Measurements from ENCODE around the gene AKIP1. TPM values are rescaled to one million over a fixed set of nuclear protein-coding genes. Genes with fewer than 3 reads are reported as not detected.

AKIP1 gene
- total RNA-seq, 1 experiment from 2014 or later, result 30.3 TPM

- Histone ChIP-seq H3K9me2 (ENCODE audit: insufficient read depth) (no peaks in the 10 kb centered on the region), H3K79me2 (ENCODE audit: insufficient read depth, low read length) (no peaks in the 10 kb centered on the region), H3K36me3 (ENCODE audit: control insufficient read depth in 1 of 2, insufficient read depth in 2 of 2, low read length in 2 of 2) (no peaks in the 10 kb centered on the region), H3K4me2 (ENCODE audit: low read length) (no peak overlapping the region), H2AFZ (ENCODE audit: low read depth, low read length, poor library complexity, severe bottlenecking) (no peak overlapping the region), H3K27ac (ENCODE audit: low read depth, low read length) (no peak overlapping the region), H3K27me3 (ENCODE audit: insufficient read depth, low read length) (no peaks in the 10 kb centered on the region), H3K9me3 (ENCODE audit: control insufficient read depth in 1 of 2, insufficient read depth in 1 of 2, low read depth in 1 of 2, low read length in 2 of 2) (no peaks in the 10 kb centered on the region), H3K9ac (ENCODE audit: low read length) (no peak overlapping the region), H3K4me3 (replicated peaks in 1 of 2; ENCODE audit: low read depth in 1 of 2, low read length in 2 of 2) (no peak overlapping the region), H4K20me1 (ENCODE audit: insufficient read depth) (no peaks in the 10 kb centered on the region), H3K4me1 (ENCODE audit: control insufficient read depth in 1 of 2, insufficient read depth in 2 of 2, low read length in 2 of 2) (peaks cover 8 to 24% of the 10 kb centered on the region in 2 experiments)
- DNase-seq (ENCODE audit: low read depth, low spot score), result no peak
- ChIA-PET CTCF (no interaction called here), POLR2A (interaction anchor here (1.0 kb wide), 1 partner anchor 181 kb away, joined by 3 read pairs; no protein-coding TSS in a partner anchor), RAD21 (ENCODE audit: low non-redundant PET in 1 of 2, low total read pairs in 2 of 2, uncharacterized antibody in 2 of 2, unreplicated experiment in 2 of 2) (no interaction called here)
- intact Hi-C loops (cut with micrococcal nuclease), result no loop called here
- ATAC-seq, result no peak
- no TSS peak for BruUV-seq (replicated peaks)
- TF ChIP-seq YY1 (IDR thresholded peaks at IDR 0.05; ENCODE audit: extremely low read depth, insufficient replicate concordance, low read depth, low read length), result no peak
- no peak for TF ChIP-seq TCF7L2 (IDR thresholded peaks at IDR 0.05; ENCODE audit: borderline replicate concordance, extremely low read depth, insufficient read depth, insufficient read length)
- TF ChIP-seq POLR2AphosphoS5 (IDR thresholded peaks at IDR 0.05; ENCODE audit: low read depth, low read length), result no peak
- TF ChIP-seq SP1 (IDR thresholded peaks at IDR 0.05; ENCODE audit: low read depth), result no peak
- no peak for TF ChIP-seq ZFX (IDR thresholded peaks at IDR 0.05)
- TF ChIP-seq ELF1 (IDR thresholded peaks at IDR 0.05; ENCODE audit: borderline replicate concordance, low read depth), result no peak
- TF ChIP-seq SRF (IDR thresholded peaks at IDR 0.05; ENCODE audit: low read depth), result no peak
- TF ChIP-seq SIN3A (IDR thresholded peaks at IDR 0.05; ENCODE audit: low read depth), result no peak
- peak; percentile 21; the same call in 1 of the 2 replicates for TF ChIP-seq CEBPB (IDR thresholded peaks at IDR 0.05; ENCODE audit: low read depth)
Measured at GRCh38 chr11:8867931-8868631, 42.9 kb upstream of the AKIP1 start.
